Fibroblast of the conjunctiva (primary cell): Measurements from ENCODE around the gene GON7.

ENCODE experiments used
- DNase-seq: peaks from one replicate; pipeline ENCODE4 v3.0.0-alpha.2; 2010; ENCODE audit warnings: low read depth

Gene GON7

DNA sequence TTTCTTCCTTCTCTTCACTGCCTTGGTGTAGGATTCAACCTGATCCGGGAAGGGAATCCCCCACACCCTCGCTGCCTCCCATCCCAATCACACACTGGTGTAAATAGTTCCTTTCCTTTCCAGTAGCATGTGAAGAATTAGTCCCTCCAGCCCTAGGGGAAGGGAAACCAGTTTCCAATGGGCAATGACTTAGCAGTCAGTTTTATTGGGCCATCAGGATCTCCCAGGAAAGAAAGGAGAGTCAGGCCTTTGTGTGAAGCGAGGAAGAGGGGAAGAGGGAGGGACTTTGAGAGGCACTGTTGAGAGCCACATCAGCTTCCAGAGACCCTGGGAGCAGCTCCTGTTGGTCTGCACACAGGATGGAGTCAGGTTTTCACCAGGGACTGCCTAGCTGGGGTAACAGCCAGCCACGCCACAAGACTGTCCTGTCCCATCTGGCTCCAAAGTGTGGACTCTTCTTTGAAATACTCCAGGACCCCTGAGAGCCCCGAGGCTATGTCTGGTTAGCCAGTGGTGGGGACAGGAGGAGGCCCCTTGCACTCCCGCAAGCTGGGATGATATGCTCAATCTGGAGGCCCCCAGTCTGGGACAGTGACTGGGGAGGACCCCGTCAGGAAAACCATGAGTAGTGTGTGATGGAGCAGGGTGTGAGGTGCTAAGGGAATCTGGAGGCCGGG lies 50.0 kb downstream of the GON7 start:
- DNase-seq = no peak

DNA sequence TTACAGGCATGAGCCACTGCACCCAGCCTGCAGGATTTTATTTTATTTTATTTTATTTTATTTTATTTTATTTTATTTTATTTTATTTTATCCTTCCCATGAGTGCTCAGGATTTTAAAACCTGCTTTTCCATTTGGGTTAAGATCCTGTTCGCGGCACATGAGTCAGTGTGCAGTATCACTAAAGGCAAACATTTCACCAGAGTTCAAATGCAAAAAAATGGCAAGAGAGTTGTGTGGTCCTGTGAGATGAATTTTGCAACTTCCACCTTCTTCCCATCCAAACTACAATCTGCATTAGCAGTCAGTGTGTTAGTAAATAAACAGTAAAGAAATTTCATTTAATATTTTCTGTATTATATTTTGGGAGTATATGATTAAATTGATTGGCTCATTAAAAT lies 51.2 kb downstream of the GON7 start:
- DNase-seq = no peak

DNA sequence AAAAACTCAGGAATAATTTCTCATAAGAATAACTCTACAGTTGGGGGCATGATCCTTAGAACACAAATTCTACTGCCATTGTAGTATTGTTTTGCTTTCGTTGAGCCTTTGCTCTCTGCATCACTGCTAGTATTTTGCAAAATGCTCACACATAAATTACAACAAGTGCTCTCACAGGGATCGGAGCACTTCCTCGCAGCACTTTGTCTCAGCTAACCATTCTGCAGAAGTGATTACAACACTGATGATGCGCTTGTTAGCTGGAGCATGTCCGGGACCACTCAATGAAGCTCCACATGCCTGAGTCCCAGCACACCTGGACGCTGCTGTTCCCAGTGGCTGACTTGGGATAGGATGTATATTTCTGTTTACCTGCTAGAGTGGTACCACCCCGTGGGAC lies 53.7 kb downstream of the GON7 start:
- DNase-seq = no peak
